CD4-positive, alpha-beta T cell treated with Interleukin-6 for 4 hours (primary cell): Measurements from ENCODE around the gene ZNF462.
"Not testable (repeated sequence)": the region's sequence is repeated elsewhere in the genome, so short reads cannot be mapped to it uniquely, and the experiment has no call there.

Source experiments
- DNase-seq: peaks from one replicate; pipeline ENCODE4 v3.0.0-alpha.2; 2020; ENCODE audit warnings: mixed read lengths

Gene ZNF462

GRCh38 chr9:106964822-106965525, 102.0 kb downstream of the ZNF462 start:
- DNase-seq: no peak

DNA sequence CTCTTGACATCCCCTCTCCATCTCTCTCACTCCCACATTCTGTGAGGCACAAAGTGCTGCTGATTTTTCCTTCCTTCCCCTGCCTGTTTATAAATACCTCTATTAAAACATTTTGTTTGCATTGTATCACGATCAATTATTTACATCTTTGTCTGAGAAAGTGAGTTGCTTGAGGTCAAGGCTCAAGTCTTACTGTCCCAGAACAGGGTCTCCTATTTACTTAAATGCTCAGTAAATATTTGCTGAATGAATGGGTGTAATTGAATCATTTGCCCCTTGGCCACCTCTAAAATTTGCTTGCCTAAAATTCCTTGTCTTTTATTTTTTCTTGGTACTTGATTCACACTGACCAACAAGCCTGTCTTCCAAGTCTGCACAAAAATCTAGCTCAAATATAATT, 103.5 kb downstream of the ZNF462 start:
- DNase-seq: no peak

- DNase-seq: no peak
These were observed 106.7 kb downstream of the ZNF462 start for GRCh38 chr9:106969696-106970095.

GRCh38 chr9:106970219-106970975, 107.4 kb downstream of the ZNF462 start:
- no peak for DNase-seq

- DNase-seq: no peak
These were observed 108.1 kb downstream of the ZNF462 start for GRCh38 chr9:106970976-106971457.

GRCh38 chr9:106972082-106972481, 109.1 kb downstream of the ZNF462 start:
- no peak for DNase-seq

DNA sequence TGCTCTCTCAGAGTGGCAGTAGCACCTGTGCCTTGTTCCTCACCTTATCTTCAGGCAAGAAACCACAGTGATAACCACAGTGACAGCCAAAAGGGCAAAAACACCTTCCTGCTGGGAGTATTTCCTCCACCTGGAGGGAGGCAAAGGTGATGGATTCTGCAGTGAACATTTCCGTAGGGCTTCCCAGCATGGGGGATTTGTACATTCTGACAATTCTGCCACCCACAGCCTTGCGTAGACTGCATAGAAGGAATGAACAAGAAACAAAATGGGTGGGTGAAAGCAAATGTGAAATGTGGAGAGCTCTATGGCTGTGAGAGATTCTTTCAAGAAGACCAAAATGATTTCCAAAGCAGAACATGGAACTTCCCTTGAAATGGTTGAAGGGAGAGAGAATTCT, 111.4 kb downstream of the ZNF462 start:
- DNase-seq: no peak

DNA sequence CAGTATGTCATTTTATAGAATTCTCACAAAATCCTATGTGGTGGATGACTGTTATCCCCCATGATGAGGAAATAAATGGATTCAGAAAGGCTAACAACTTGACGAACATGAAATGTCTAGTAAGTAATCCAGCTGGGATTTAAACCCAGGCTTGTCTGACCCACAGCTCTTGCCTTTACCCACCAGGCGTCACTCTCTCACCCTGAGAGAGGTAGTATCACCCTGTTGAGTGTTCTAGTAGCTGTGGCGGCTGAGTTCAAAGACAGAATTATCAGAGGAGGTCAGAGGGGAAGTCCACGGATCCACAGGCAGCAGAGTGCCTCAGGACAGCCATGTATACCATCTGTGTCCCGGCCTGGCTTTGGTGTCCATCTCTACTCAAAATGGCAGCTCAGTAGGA, 113.8 kb downstream of the ZNF462 start:
- DNase-seq: no peak

DNA sequence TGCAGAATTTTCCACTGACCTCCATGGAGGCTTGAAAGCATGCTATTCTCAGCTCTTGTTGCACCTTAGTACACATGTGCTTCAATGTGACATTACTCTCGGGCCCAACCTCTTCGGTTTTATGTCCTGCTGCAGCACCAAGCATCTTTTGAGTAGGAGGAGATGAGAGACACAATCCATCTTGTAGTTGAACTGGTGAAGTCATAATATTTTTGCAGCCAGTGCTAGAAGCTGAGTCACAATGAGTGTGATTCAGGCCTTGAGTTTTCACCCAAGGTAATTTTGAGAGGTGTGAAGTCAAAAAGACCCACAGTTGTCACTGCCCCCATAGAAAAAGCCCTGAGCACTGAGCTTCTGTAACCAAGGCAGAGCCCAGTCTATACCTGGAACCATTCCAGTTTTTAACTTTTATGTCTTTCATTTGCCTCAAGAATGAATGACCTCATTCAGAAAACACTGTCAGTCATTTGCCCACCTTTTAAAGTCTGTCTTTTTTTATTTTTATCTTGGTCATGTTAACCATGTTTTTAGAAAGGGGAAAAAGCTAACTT, 117.7 kb downstream of the ZNF462 start:
- DNase-seq: no peak

DNA sequence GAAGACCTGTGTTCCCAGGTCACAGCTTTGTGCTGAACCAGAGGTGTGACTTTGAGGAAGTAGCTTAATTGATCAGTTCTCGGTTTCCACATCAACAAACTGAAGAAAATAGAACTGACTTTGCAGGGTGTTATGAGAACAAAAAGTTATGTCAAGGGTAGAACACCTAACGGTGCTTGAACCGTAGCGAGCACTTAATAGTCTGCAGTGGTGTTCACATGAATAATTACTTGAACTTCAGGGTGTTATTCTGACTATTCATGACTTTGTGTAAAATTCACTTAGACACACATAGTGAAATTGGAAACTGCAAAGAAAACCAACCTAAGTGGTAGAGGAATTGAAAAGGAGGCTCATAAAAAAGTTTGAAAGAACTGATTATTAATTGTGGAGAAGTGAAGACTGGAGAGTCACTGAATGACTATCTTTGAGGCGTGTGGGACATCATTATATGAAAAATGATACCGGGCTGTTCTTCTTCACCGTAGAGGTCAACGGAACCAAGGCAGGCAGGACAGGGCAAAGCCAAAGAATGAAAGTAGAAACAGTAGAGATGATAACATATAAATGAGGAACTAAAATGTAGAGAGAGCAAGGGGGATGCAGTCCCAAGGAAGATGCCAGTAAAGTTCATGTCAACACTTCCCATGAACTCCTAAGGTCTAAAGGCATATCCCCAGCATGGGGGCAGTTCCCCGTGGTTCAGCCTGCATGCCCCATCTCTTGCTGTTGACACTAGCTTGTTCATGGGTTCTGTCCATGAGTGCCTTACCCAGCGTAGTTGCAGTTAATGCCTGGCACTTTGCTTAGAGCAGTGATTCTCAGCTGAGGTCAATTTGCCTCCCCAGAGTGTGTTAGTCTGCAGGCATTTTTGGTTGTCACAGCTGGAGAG, 118.7 kb downstream of the ZNF462 start:
- DNase-seq: no peak

DNA sequence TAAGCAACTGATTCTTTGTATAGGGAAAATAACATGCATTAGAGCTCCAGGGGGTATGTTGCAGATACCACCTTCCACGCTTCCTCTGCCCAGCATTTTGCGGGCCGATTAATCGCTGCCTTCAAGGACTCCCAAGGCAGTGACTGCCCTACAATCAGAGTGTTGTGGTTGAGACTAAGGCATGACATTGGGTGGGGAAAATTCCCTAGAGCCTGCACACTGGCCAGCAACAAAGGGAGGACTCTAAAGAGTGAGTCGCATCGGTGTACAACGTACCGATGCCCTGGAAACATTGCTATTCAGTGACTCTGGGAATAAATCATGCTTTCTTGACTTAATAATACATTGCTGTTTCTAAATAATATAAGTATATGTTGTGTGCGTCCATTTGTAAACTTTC, 119.7 kb downstream of the ZNF462 start:
- DNase-seq: no peak

DNA sequence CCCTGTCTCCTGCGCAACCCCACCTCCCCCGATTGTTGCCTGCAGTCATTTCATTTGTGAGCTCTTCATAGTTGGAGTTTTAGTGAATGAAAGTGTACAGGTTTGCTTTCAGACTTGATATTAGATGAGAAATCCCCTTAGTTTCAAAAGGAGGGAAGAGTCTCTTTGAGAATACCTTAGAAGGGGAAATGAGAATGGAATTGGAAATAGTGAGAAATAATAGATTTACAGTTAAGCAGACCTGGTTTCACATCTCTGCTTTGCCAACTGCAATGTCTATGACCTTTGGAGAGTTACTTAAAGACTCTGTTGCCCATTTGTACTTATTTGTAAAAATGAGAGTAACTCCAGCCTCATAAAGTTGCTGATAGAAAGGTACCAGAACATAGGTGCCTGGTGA, 120.4 kb downstream of the ZNF462 start:
- DNase-seq: no peak

GRCh38 chr9:106989904-106990303, 126.9 kb downstream of the ZNF462 start:
- DNase-seq: not testable (repeated sequence)

GRCh38 chr9:106992186-106992585, 129.2 kb downstream of the ZNF462 start:
- DNase-seq: no peak

- no peak for DNase-seq
These were observed 130.6 kb downstream of the ZNF462 start for GRCh38 chr9:106993603-106994002.

- DNase-seq: no peak
These were observed 131.5 kb downstream of the ZNF462 start for GRCh38 chr9:106994463-106994862.

DNA sequence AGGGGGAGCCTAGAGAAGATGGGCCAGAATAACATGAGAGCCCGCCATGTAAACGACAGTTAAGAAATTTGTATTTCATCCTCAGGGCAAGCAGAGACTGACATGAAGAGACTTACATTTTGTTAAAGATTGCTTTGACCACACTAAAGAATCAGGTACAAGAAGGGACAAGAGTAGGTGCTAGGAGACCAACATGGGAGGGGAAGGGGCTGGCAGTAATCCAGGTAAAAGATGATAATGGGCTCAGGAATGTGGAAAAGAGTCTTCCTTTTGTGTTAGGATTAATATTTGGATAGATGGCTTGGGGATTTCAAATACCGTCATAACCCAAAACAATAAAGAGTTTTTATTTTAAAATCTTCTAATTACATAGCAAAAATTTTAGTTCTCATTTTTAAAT, 137.3 kb downstream of the ZNF462 start:
- DNase-seq: no peak

DNA sequence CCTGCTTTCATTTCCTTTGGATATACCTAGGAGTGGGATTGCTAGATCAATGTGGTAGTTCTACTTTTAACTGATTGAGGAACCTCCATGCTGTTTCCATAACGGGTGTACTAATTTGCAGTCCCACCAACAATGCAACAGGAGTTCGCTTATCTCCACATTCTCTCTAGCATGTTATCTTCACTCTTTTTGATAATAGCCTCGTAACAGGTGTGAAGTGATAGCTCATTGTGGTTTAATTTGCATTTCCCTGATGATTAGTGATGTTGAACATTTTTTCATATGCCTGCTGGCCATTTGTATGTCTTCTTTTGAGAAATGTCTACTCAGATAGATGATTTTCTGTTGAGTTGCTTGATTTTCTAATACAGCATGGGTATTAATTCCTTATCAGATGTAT, 142.2 kb downstream of the ZNF462 start:
- DNase-seq: no peak

GRCh38 chr9:107007402-107007801, 144.4 kb downstream of the ZNF462 start:
- no peak for DNase-seq

- DNase-seq: no peak
These were observed 145.0 kb downstream of the ZNF462 start for GRCh38 chr9:107008011-107008410.

DNA sequence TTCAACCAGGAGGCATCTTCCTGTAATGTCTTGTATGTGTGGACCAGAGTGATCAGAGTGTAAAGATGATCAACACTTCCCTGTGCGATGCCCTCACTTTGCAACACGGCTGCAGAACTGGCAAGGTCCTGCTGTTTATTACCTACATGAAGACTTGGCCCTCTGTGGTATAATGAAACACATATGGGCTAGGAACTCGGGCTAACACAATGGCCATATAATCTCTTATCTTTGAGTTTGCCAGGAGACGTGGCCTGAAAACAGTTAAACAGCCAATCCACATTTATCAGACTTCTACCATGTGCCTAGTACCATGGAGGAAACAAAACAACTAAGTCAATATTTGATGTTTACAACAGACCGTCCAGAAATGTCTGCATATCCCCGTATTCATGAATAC, 145.5 kb downstream of the ZNF462 start:
- no peak for DNase-seq

DNA sequence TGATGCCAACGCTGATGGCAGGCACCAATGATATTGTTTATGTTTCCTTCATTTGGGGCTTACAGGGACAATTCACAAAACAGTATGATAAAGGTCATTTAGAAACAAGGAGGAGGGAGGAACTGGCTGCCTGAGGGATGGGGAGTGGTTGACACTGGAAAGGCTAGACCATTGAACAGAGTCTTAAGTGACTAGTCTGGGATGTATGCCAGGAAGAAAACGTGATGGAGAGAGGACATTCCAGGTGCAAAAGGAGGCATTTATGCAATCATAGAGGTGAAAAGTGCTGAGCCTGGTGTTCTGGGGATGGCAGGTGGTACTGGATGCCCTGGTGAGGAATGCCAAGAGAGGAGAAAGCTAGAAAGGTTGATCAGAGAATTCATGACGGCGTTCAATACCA, 153.4 kb downstream of the ZNF462 start:
- DNase-seq: no peak
